Nephron progenitor cell (in vitro differentiated cells): ENCODE data around the gene PLCB2.

Source experiments
- DNase-seq: peaks from one replicate; pipeline ENCODE4 v3.0.0; 2021
- H3K27ac Mint-ChIP-seq: 2 replicates; pipeline ENCODE4 v1.8.0; 2021; ENCODE audit warnings: mild to moderate bottlenecking, moderate library complexity, mixed read lengths
- H3K27me3 Mint-ChIP-seq: 2 replicates; pipeline ENCODE4 v1.8.0; 2021; ENCODE audit warnings: mild to moderate bottlenecking, low read depth, mixed read lengths; ENCODE audit not compliant: poor library complexity
- H3K36me3 Mint-ChIP-seq: 2 replicates; pipeline ENCODE4 v1.8.0; 2021; ENCODE audit warnings: low read depth, mixed read lengths
- H3K4me1 Mint-ChIP-seq: 2 replicates; pipeline ENCODE4 v1.8.0; 2021; ENCODE audit warnings: mixed read lengths
- H3K4me3 Mint-ChIP-seq: 2 replicates; pipeline ENCODE4 v1.8.0; 2021; ENCODE audit warnings: mild to moderate bottlenecking, moderate library complexity, mixed read lengths
- H3K9me3 Mint-ChIP-seq: 2 replicates; pipeline ENCODE4 v1.8.0; 2021; ENCODE audit warnings: mild to moderate bottlenecking, moderate library complexity, mixed read lengths
- CTCF ChIP-seq: fragments of 200-600 bp; sonication (generic); IDR thresholded peaks from 2 replicates; pipeline ENCODE4 v1.5.0; 2021; ENCODE audit warnings: antibody characterized with exemption

Gene PLCB2, protein sequence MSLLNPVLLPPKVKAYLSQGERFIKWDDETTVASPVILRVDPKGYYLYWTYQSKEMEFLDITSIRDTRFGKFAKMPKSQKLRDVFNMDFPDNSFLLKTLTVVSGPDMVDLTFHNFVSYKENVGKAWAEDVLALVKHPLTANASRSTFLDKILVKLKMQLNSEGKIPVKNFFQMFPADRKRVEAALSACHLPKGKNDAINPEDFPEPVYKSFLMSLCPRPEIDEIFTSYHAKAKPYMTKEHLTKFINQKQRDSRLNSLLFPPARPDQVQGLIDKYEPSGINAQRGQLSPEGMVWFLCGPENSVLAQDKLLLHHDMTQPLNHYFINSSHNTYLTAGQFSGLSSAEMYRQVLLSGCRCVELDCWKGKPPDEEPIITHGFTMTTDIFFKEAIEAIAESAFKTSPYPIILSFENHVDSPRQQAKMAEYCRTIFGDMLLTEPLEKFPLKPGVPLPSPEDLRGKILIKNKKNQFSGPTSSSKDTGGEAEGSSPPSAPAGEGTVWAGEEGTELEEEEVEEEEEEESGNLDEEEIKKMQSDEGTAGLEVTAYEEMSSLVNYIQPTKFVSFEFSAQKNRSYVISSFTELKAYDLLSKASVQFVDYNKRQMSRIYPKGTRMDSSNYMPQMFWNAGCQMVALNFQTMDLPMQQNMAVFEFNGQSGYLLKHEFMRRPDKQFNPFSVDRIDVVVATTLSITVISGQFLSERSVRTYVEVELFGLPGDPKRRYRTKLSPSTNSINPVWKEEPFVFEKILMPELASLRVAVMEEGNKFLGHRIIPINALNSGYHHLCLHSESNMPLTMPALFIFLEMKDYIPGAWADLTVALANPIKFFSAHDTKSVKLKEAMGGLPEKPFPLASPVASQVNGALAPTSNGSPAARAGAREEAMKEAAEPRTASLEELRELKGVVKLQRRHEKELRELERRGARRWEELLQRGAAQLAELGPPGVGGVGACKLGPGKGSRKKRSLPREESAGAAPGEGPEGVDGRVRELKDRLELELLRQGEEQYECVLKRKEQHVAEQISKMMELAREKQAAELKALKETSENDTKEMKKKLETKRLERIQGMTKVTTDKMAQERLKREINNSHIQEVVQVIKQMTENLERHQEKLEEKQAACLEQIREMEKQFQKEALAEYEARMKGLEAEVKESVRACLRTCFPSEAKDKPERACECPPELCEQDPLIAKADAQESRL

GRCh38 chr15:40307421-40308211 lies at the start of gene PLCB2:
PLCB2 (minus strand) TSS chr15:40307935; CDS start chr15:40307672, 263 bp downstream.
- no peak for TF ChIP-seq CTCF
- peaks cover 39% of the 10 kb centered on the region for H3K4me1 Mint-ChIP-seq
- H3K27ac Mint-ChIP-seq = no peak within 1 kb of the TSS
- peaks cover 61% of the 10 kb centered on the region for H3K27me3 Mint-ChIP-seq
- H3K36me3 Mint-ChIP-seq = no peaks in the 10 kb centered on the region
- H3K9me3 Mint-ChIP-seq = no peaks in the 10 kb centered on the region
- peak within 1 kb of the TSS; percentile 45 for H3K4me3 Mint-ChIP-seq
- DNase-seq = peak; percentile 61

DNA sequence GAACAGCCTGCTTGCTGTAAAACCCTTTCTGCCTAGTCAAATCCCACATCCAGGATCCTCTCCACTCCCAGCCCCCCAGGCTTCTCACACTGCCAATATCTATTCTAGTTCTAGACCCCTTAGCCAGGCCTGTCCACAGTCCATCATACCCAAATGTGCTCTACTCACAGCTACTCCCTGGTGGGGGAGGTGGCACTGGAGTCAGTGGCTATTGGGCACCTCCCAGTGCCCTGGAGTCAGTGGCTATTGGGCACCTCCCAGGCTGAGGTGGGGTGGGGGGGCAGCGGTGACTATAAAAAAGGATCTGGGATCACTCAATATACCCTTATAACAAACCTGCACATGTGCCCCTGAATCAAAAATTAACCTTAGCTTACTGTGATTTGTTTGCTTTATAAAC lies 49.5 kb upstream of the PLCB2 start:
- DNase-seq = no peak
- no peak for TF ChIP-seq CTCF
- peaks cover 41% of the 10 kb centered on the region for H3K4me1 Mint-ChIP-seq
- peak overlapping the region; percentile 80 for H3K4me3 Mint-ChIP-seq
- H3K9me3 Mint-ChIP-seq = no peaks in the 10 kb centered on the region
- H3K27ac Mint-ChIP-seq = no peak overlapping the region
- peaks cover 39% of the 10 kb centered on the region for H3K27me3 Mint-ChIP-seq
- no peaks in the 10 kb centered on the region for H3K36me3 Mint-ChIP-seq

DNA sequence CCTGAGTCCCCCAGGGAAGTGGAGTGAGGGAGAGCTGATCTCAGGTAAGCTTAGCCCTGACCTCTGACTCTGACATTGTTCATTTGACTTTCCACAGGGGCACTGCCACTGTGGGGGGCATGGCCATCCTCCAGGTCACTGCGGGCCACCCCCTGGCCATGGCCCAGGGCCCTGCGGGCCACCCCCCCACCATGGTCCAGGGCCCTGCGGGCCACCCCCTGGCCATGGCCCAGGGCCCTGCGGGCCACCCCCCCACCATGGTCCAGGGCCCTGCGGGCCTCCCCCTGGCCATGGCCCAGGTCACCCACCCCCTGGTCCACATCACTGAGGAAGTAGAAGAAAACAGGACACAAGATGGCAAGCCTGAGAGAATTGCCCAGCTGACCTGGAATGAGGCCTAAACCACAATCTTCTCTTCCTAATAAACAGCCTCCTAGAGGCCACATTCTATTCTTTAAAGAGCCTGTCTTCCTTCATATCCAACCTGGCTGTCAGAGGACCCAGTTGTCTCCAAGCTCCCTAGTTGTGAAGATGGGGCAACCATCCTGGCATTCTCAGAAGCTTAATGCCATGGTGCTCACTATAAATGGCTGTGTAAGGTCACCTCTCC lies 48.3 kb upstream of the PLCB2 start:
- Mint-ChIP-seq H3K27me3 (peaks cover 36% of the 10 kb centered on the region), H3K4me1 (peaks cover 41% of the 10 kb centered on the region), H3K36me3 (no peaks in the 10 kb centered on the region), H3K9me3 (no peaks in the 10 kb centered on the region), H3K27ac (no peak overlapping the region), H3K4me3 (no peak overlapping the region)
- DNase-seq = no peak
- no peak for TF ChIP-seq CTCF

DNA sequence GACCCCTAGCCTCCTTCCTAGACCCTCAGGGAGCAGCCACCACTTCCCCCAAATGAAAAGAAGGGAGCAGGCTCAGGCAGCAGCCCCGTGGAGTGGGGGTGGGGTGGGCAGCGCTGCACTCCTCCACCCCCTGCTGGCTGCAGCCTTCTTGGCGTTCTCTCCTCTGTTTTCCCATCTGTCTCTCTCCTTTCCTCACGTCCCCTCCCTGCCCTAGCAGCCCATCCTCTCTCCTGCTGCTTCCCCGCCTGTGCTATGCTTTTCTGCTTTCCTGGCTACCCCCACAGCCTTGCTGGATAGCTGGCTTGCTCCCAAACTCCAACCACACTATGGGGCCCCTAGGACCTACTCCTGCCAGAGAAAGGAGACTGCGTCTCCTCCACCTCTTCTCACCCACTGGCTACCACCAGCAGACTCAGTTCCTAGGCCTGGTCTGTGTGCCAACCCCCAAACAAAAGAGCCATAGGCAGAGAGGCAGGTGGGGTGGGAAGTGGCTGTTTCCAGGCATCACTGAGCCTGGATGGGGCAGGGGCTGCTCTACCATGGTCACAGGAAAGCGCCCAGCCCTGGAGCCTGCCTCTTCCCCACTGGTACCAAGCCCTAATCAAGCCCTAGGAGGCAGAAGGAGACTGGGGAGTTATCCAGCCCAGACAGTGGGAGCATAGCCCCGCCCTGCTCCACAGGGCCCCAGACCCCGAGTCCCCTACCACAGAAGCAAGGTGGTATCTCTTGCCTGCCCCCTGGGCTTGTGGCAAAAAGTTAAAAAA lies 46.9 kb upstream of the PLCB2 start:
- no peak overlapping the region for H3K27ac Mint-ChIP-seq
- no peaks in the 10 kb centered on the region for H3K36me3 Mint-ChIP-seq
- H3K27me3 Mint-ChIP-seq = peaks cover 23% of the 10 kb centered on the region
- no peak overlapping the region for H3K4me3 Mint-ChIP-seq
- TF ChIP-seq CTCF = peak; percentile 37
- H3K4me1 Mint-ChIP-seq = peaks cover 41% of the 10 kb centered on the region
- no peaks in the 10 kb centered on the region for H3K9me3 Mint-ChIP-seq
- peak; percentile 59 for DNase-seq
